Smooth muscle cell of the brain vasculature (primary cell): Measurements from ENCODE around the gene TOM1L2.

Experiments
- DNase-seq: peaks from one replicate; pipeline ENCODE4 v3.0.0-alpha.2; 2012; ENCODE audit warnings: low read depth, low spot score

The TOM1L2 gene

DNA sequence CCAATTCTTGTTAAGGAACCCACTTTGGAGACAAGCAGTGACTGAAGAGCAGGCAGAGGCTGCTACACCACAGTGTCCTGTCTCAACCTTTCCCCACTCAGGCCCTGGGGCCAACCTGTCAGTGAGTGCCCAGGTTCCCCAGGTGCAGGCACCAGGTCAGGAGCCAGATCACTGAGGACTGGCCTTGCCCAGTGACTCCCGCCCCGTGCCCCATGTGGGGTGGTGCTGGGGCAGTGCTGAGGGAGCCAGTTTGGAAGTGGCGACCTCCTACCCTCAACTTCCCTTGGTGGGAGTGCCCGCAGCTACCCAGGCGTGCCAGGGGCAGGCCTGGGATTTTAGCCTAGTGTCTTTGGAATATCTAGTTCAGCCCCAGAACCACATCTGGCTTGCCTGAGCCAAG, 164.8 kb downstream of the TOM1L2 start:
- no peak for DNase-seq

GRCh38 chr17:17806611-17807274, 165.5 kb downstream of the TOM1L2 start:
- no peak for DNase-seq

- no peak for DNase-seq
Observed at GRCh38 chr17:17806035-17806434, 166.2 kb downstream of the TOM1L2 start.

- no peak for DNase-seq
Observed at GRCh38 chr17:17805575-17805974, 166.6 kb downstream of the TOM1L2 start.

- no peak for DNase-seq
Observed at GRCh38 chr17:17804007-17804406, 168.2 kb downstream of the TOM1L2 start.

DNA sequence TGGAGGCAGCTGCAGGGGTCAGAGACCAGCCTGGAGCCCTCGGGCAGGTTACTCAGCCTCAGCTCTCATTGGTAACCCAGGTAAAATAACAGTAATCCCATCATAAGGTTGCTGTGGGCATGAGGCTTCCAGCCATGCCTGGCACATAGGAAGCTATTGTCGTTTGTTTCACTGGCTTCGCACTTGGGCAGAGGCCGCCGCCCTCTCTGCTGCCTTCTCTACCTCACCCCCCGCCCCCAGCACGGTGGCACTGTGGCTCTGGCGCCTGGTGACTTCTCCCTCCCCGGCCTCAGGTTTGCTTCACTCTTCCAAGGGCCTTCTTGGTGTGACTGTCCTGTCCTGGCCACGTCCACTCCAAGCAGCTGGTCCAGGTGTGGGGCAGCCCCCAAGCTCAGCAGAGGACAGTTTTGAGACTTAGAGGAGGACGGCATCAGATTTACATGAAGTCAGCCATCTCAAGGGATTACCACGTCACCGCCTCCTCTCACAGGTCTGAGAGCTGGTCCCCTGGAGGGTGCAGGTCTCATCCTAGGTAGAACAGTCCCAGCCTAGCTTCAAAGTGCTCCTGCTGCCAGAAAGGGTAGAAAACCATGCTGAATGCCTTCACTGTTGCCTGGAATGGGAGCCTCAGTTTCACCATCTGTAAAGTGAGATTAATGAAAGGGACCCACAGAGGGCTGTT, 170.3 kb downstream of the TOM1L2 start:
- DNase-seq: no peak

DNA sequence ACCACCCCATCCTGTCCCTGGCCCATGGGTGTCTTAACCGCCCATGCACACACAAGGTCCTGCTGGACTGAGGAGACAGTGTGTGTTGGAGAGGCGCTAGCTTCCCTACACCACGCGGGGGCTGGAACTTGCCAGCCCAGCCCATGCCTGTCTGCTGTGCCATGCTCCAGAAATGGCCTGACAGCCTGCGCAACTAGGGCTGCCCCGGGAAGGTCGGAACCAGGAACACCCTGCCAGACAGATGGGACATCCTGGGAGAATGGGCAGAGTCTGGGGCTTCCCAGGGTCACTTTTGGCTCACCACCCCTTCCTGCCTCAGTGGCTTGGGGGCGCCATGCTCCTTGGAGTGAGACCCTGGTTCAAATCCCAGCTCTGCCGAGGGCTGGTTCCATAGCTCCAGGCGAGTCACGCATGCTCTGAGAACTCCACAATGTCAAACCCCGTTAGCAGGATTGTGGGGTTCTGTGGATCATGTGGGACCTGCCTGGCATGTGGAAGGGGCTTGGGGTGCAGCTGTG, 171.6 kb downstream of the TOM1L2 start:
- DNase-seq: no peak

- no peak for DNase-seq
Observed at GRCh38 chr17:17798573-17799255, 173.5 kb downstream of the TOM1L2 start.

DNA sequence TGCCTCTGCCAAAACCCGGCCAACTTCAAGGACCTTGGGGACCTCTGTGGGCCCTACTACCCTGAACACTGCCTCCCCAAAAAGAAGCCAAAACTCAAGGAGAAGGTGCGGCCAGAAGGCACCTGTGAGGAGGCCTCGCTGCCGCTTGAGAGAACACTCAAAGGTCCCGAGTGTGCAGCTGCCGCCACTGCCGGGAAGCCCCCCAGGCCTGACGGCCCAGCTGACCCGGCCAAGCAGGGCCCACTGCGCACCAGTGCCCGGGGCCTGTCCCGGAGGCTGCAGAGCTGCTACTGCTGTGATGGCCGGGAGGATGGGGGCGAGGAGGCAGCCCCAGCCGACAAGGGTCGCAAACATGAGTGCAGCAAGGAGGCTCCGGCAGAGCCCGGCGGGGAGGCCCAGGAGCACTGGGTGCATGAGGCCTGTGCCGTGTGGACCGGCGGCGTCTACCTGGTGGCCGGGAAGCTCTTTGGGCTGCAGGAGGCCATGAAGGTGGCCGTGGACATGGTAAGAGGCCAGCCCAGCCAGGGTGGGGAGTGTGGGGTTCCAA, 174.1 kb downstream of the TOM1L2 start:
- no peak for DNase-seq

DNA sequence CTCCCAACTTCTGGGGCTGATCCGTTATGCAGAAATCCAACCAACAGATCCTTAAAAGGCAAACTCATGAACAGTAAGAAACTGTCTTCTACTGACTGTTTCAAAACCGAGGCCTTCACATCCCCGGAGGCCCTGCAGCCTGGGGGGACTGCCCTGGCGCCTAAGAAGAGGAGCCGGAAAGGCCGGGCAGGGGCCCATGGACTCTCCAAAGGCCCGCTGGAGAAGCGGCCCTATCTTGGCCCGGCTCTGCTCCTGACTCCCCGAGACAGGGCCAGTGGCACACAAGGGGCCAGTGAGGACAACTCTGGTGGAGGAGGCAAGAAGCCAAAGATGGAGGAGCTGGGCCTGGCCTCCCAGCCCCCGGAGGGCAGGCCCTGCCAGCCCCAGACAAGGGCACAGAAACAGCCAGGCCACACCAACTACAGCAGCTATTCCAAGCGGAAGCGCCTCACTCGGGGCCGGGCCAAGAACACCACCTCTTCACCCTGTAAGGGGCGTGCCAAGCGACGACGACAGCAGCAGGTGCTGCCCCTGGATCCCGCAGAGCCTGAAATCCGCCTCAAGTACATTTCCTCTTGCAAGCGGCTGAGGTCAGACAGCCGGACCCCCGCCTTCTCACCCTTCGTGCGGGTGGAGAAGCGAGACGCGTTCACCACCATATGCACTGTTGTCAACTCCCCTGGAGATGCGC, 174.9 kb downstream of the TOM1L2 start:
- no peak for DNase-seq

GRCh38 chr17:17796787-17797061, 175.5 kb downstream of the TOM1L2 start:
- DNase-seq: no peak

DNA sequence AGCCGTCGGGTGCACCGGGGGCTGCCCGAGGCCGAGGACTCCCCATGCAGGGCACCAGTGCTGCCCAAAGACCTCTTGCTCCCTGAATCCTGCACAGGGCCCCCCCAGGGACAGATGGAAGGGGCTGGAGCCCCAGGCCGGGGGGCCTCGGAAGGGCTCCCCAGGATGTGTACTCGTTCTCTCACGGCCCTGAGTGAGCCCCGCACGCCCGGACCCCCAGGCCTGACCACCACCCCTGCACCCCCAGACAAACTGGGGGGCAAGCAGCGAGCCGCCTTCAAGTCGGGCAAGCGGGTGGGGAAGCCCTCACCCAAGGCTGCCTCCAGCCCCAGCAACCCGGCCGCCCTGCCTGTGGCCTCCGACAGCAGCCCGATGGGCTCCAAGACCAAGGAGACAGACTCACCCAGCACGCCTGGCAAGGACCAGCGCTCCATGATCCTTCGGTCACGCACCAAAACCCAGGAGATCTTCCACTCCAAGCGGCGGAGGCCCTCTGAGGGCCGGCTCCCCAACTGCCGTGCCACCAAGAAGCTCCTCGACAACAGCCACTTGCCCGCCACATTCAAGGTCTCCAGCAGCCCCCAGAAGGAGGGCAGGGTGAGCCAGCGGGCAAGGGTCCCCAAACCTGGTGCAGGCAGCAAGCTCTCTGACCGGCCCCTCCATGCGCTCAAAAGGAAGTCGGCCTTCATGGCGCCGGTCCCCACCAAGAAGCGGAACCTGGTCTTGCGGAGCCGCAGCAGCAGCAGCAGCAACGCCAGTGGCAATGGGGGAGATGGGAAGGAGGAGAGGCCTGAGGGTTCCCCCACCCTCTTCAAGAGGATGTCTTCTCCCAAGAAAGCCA, 176.0 kb downstream of the TOM1L2 start:
- DNase-seq: no peak

DNA sequence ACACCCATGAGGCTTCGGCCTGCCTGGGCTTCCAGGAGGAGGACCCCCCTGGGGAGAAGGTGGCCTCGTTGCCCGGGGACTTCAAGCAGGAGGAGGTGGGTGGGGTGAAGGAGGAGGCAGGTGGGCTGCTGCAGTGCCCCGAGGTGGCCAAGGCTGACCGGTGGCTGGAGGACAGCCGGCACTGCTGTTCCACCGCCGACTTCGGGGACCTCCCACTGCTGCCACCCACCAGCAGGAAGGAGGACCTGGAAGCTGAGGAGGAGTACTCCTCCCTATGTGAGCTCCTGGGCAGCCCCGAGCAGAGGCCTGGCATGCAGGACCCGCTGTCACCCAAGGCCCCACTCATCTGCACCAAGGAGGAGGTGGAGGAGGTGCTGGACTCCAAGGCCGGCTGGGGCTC, 176.9 kb downstream of the TOM1L2 start:
- DNase-seq: no peak

DNA sequence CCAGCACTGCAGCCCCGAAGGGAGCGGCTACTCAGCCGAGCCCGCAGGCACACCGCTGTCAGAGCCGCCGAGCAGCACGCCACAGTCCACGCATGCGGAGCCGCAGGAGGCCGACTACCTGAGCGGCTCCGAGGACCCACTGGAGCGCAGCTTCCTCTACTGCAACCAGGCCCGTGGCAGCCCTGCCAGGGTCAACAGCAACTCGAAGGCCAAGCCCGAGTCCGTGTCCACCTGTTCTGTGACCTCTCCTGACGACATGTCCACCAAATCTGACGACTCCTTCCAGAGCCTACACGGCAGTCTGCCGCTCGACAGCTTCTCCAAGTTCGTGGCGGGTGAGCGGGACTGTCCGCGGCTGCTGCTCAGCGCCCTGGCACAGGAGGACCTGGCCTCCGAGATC, 177.8 kb downstream of the TOM1L2 start:
- DNase-seq: no peak
